Thoracic aorta (tissue), 2 donors: Measurements from ENCODE around the gene C16orf54. TPM values are rescaled to one million over a fixed set of nuclear protein-coding genes. Genes with fewer than 3 reads are reported as not detected.
"Not testable (repeated sequence)": the region's sequence is repeated elsewhere in the genome, so short reads cannot be mapped to it uniquely, and the experiment has no call there.

Experiments used
- ATAC-seq: fragments of 150-250 bp; one replicate; pipeline ENCODE4 v1.8.0; 2017; ENCODE audit warnings: low read depth; ENCODE audit not compliant: insufficient number of reproducible peaks, low FRiP score
- DNase-seq: peaks from one replicate; pipeline ENCODE4 v3.0.0-alpha.2; 2020; ENCODE audit warnings: low spot score
- H3K27ac ChIP-seq, 2 donors: fragments of 200-600 bp; sonication (generic); 1 replicate in 1 of 2; 2 replicates in 1 of 2; pipeline ENCODE4 v1.5.1; 2016; ENCODE audit warnings: mild to moderate bottlenecking in 2 of 2, moderate library complexity in 2 of 2
- H3K27me3 ChIP-seq: fragments of 200-600 bp; sonication (generic); replicated peaks from 2 replicates; pipeline ENCODE4 v1.6.0; 2016; ENCODE audit warnings: mild to moderate bottlenecking; ENCODE audit not compliant: insufficient read depth
- H3K36me3 ChIP-seq: fragments of 200-600 bp; sonication (generic); one replicate; pipeline ENCODE4 v1.5.1; 2016
- H3K4me1 ChIP-seq, 2 donors: fragments of 200-600 bp; sonication (generic); 1 replicate in 1 of 2; 2 replicates in 1 of 2; pipeline versions ENCODE4 v1.5.1 to v1.6.0; 2016; ENCODE audit warnings: low read depth in 2 of 2, mild to moderate bottlenecking in 1 of 2; ENCODE audit not compliant: control insufficient read depth in 1 of 2
- H3K4me3 ChIP-seq: fragments of 200-600 bp; sonication (generic); 2 replicates; pipeline ENCODE4 v1.5.1; 2016; ENCODE audit warnings: mild to moderate bottlenecking
- H3K9me3 ChIP-seq: fragments of 200-600 bp; sonication (generic); 2 replicates; pipeline ENCODE4 v1.5.1; 2016
- CTCF ChIP-seq: fragments of 200-600 bp; sonication (generic); IDR thresholded peaks from one replicate; pipeline ENCODE4 v1.5.1; 2019; ENCODE audit warnings: antibody characterized with exemption
- total RNA-seq, 2 donors: library from RNA; depleted of rRNA; stranded (reverse); fragments of >200 nt; gene quantifications; one replicate each; pipeline versions ENCODE4 v1.1.0 to v1.2.3, GENCODE V29; 2016

C16orf54 gene
- total RNA-seq, 2 donors from 2014 or later: 2.8 to 3.4 TPM

GRCh38 chr16:29779474-29779873 lies 33.7 kb upstream of the C16orf54 start:
- Histone ChIP-seq H3K27me3 (no peaks in the 10 kb centered on the region), H3K4me1 (no peaks in the 10 kb centered on the region), H3K36me3 (no peaks in the 10 kb centered on the region), H3K4me3 (no peak overlapping the region), H3K9me3 (no peaks in the 10 kb centered on the region), H3K27ac (no peak overlapping the region)
- TF ChIP-seq CTCF: no peak
- ATAC-seq: no peak
- DNase-seq: no peak

- DNase-seq: no peak
- ATAC-seq: no peak
- Histone ChIP-seq H3K27me3 (no peaks in the 10 kb centered on the region), H3K9me3 (no peaks in the 10 kb centered on the region), H3K27ac (no peak within 1 kb of the TSS), H3K4me3 (no peak within 1 kb of the TSS), H3K36me3 (no peaks in the 10 kb centered on the region), H3K4me1 (no peaks in the 10 kb centered on the region)
- TF ChIP-seq CTCF: no peak
Observed at GRCh38 chr16:29777576-29778350, 32.0 kb upstream of the C16orf54 start, which contains the start of gene ZG16. ZG16 (plus strand) TSS chr16:29778256; CDS start chr16:29779267, 1,011 bp downstream.

GRCh38 chr16:29775742-29776408 lies 30.1 kb upstream of the C16orf54 start:
- no peak for ATAC-seq
- Histone ChIP-seq H3K4me3 (no peak overlapping the region), H3K27me3 (no peaks in the 10 kb centered on the region), H3K27ac (no peak overlapping the region), H3K36me3 (no peaks in the 10 kb centered on the region), H3K9me3 (no peaks in the 10 kb centered on the region), H3K4me1 (no peaks in the 10 kb centered on the region)
- no peak for DNase-seq
- no peak for TF ChIP-seq CTCF

- ATAC-seq (no peak), DNase-seq (no peak)
- Histone ChIP-seq H3K36me3 (no peaks in the 10 kb centered on the region), H3K4me1 (no peaks in the 10 kb centered on the region), H3K27ac (no peak overlapping the region), H3K4me3 (no peak overlapping the region), H3K27me3 (no peaks in the 10 kb centered on the region), H3K9me3 (no peaks in the 10 kb centered on the region)
- no peak for TF ChIP-seq CTCF
Observed at GRCh38 chr16:29774730-29775129, 28.9 kb upstream of the C16orf54 start.

GRCh38 chr16:29772330-29772729 lies 26.5 kb upstream of the C16orf54 start:
- not testable (repeated sequence) for H3K27me3 ChIP-seq, ATAC-seq, H3K9me3 ChIP-seq, DNase-seq, H3K4me3 ChIP-seq, H3K4me1 ChIP-seq, H3K27ac ChIP-seq, H3K36me3 ChIP-seq
